Kidney epithelial cell (primary cell): ENCODE results near the gene KSR2. TPM values are rescaled to one million over a fixed set of nuclear protein-coding genes. Genes with fewer than 3 reads are reported as not detected.
"Not testable (repeated sequence)": the region's sequence is repeated elsewhere in the genome, so short reads cannot be mapped to it uniquely, and the experiment has no call there.

Experiments used
- DNase-seq: peaks from one replicate; pipeline ENCODE4 v3.0.0-alpha.2; 2010; ENCODE audit warnings: low read depth
- H3K27me3 ChIP-seq: 2 replicates; pipeline ENCODE4 v1.6.0; 2011; ENCODE audit warnings: low read length; ENCODE audit not compliant: control insufficient read depth, insufficient read depth
- H3K36me3 ChIP-seq: 2 replicates; pipeline ENCODE4 v1.5.1; 2011; ENCODE audit warnings: low read length; ENCODE audit not compliant: control insufficient read depth, insufficient read depth
- H3K4me3 ChIP-seq: 2 replicates; pipeline ENCODE4 v1.5.1; 2011; ENCODE audit warnings: low read depth, mild to moderate bottlenecking, control low read depth, low read length
- CTCF ChIP-seq: IDR thresholded peaks from 2 replicates; pipeline ENCODE4 v1.5.1; 2011; ENCODE audit warnings: mild to moderate bottlenecking, moderate library complexity, low read length, control low read depth, inconsistent platforms; ENCODE audit not compliant: insufficient read depth, poor library complexity, severe bottlenecking
- total RNA-seq: library from RNA; depleted of rRNA; stranded (reverse); fragments of >200 nt; gene quantifications from 2 replicates; pipeline ENCODE4 v1.2.3, GENCODE V29; 2015

The KSR2 gene
- total RNA-seq, 1 donor from 2014 or later: 0.29 TPM

GRCh38 chr12:117738233-117738632 lies 230.6 kb downstream of the KSR2 start:
- no peaks in the 10 kb centered on the region for H3K36me3 ChIP-seq
- no peak overlapping the region for H3K4me3 ChIP-seq
- H3K27me3 ChIP-seq: no peaks in the 10 kb centered on the region
- no peak for DNase-seq
- TF ChIP-seq CTCF: no peak

GRCh38 chr12:117733549-117733805 lies 235.3 kb downstream of the KSR2 start:
- no peak for DNase-seq
- Histone ChIP-seq H3K36me3 (no peaks in the 10 kb centered on the region), H3K27me3 (no peaks in the 10 kb centered on the region), H3K4me3 (no peak overlapping the region)
- TF ChIP-seq CTCF: no peak

DNA sequence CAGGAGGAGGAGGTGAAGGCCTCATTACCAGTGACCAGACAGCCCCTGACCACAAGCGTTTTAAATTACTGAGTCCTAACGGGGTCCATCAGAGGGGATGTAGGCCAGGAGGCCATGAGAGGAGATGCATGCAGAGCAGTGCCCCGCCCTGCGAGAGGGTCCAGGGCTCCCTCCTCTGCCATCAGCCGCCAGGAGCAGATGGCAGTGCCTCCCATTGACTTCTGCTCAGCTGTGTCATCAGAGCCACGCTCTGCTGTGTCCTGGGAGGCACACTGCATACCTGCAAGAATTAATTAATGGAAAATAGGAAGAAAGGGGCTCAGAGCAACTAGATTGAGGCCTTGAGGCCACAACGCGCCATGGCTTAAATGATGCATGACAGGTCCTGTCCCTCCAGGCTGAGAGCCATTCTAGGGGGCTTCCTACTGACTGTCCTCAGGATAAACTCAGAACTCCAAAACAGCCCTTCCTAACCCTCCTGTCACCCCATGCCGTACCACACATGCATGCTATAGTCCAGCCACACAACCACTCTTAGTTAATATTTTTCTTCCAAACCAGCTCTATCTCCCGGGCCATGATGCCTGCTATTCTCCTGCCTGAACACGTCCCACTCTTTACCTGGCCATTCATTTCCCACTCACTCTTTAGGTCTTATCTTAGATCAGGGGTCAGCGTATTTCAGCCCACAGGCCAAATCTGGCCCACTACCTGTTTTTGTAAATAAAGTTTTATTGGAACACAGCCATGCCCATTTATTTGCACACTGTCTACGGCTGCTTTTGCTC lies 235.8 kb downstream of the KSR2 start:
- no peak for TF ChIP-seq CTCF
- Histone ChIP-seq H3K36me3 (no peaks in the 10 kb centered on the region), H3K4me3 (no peak overlapping the region), H3K27me3 (no peaks in the 10 kb centered on the region)
- DNase-seq: no peak

DNA sequence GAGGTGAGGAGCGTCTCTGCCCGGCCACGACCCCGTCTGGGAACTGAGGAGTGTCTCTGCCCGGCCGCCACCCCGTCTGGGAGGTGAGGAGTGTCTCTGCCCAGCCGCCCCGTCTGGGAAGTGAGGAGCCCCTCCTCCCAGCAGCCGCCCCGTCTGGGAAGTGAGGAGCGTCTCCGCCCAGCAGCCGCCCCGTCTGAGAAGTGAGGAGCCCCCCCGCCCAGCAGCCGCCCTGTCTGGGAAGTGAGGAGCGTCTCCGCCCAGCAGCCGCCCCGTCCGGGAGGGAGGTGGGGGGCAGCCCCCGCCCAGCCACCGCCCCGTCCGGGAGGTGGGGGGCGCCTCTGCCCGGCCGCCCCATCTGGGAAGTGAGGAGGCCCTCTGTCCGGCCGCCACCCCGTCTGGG lies 237.7 kb downstream of the KSR2 start:
- H3K27me3 ChIP-seq, H3K36me3 ChIP-seq, DNase-seq: not testable (repeated sequence)

DNA sequence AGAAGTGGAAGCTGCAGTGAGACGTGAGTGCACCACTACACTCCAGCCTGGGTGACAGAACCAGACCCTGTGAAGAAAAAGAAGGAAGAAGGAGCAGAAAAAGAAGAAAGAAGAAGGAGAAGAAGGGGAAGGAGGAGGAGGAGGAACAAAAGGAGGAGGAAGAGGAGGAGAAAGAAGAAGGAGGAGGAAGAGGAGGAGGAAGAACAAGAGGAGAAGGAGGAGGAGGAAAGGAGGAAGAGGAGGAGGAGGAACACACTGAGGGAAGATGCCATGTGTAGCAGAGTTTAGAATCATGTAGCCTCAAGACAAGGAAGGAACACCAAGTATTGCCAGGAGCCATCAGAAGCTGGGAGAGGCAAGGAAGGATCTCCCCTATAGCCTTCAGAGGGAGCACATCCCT lies 241.5 kb downstream of the KSR2 start:
- no peak overlapping the region for H3K4me3 ChIP-seq
- DNase-seq: no peak

More for the DNA sequence above, 237.7 kb downstream of the KSR2 start:
- H3K4me3 ChIP-seq: not testable (repeated sequence)

GRCh38 chr12:117724543-117724942 lies 244.2 kb downstream of the KSR2 start:
- no peak for DNase-seq
- no peak for TF ChIP-seq CTCF

More for the DNA sequence above, 241.5 kb downstream of the KSR2 start:
- H3K27me3 ChIP-seq: no peaks in the 10 kb centered on the region
- H3K36me3 ChIP-seq: no peaks in the 10 kb centered on the region
- no peak for TF ChIP-seq CTCF

More at GRCh38 chr12:117724543-117724942, 244.2 kb downstream of the KSR2 start:
- H3K27me3 ChIP-seq: no peaks in the 10 kb centered on the region
- H3K4me3 ChIP-seq: no peak overlapping the region
- no peaks in the 10 kb centered on the region for H3K36me3 ChIP-seq
